HG03159 (cell line): ENCODE measurements around the gene UBE2D1.

Experiments
- ATAC-seq: cut with Tn5 transposase; IDR thresholded peaks from one replicate; pipeline ENCODE4 v1.9.1; 2021; ENCODE audit warnings: mild to moderate bottlenecking, moderate library complexity; ENCODE audit not compliant: unreplicated experiment

Gene UBE2D1

DNA sequence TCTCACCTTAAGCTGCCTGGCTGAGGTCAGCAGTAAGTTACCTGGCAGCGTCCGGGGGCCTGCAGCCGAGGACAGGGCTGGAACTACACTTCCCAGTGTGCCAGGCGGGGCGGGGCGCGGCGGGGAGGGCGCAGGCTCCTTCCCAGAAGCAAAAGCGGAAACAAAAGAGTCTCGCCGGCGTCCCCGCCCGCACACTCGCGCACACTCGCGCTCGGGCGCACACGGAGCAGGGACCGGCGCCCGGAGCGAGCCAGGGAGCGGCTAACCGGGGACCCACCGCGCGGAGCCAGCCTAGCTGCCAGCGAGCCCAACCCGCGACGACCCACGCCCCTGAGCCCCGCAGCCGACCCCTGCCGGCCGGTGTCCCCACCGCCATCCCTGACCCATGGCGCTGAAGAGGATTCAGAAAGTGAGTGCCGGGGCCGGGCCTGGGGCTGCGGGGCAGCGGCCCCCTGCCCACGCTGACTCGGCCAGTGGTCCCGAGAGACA lies at the start of gene UBE2D1:
TSS of gene UBE2D1 (plus strand) at position 190 of the 489 bp plus-strand sequence. CDS start at position 386, 196 bp downstream.
- peak; percentile 95 for ATAC-seq

DNA sequence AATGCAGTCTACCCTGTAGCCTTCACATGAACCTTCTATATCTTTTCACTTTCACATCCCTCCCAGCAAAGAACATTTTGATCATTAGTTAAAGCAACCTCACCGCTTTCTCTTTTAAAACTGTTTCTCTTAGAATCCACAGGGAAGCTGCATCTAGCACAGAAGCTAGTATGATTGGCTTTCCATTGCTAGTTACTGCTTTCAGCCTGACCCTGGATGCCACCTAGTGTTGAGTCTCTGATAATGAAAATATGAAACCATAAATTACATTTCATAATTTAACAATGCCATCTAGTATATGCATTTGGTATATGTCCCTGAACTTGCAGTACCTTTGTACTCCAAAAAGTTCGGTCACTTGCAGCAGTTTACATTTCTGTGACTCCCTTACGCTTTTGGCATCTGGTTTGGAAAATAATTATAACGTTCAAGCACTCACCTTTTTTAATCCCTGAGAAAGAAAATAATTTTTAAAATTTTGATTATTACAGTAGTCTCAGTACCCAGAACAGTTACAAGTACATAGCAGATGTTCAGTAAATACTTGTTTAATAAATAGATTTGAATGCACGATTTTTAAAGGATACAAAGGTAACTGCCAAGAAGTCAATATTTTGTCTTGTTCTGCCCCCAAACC lies 43.1 kb upstream of the UBE2D1 start:
- ATAC-seq: peak; percentile 91

DNA sequence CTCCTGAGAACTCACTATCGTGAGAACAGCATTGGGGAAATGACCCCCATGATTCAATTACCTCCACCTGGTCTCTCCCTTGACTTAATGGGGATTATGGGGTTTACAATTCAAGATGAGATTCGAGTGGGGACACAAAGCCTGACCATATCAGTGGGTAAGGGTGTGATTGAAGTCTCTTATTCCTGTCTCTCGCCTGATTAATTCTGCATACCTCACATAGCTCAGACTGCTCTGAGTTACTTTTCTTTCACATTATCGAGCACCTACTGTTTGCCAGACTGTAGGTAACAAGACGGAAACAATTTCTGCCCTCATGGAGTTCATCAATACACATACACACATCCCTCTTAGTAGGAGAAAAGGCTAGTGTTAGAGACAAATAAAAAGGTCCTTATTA lies 40.8 kb upstream of the UBE2D1 start:
- ATAC-seq: no peak

DNA sequence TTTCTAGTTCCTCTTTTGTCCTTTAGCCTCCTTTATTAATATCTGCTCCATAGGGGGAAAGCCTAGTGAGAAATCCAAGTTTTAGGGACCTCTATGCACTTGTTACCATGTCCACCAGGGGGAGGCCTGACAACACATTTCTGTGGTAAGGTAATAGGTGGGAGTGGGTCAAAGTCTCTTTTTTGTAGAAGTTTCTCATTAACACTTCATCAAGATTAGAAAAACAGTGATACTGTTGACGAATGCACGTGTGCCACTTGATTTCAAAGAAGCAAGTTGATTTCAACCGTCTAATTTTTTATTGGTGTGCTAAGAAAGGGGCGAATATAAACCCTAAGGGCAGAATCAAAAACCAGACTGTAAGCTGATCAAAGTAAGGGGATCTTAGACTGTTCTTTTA lies 35.2 kb upstream of the UBE2D1 start:
- peak; percentile 94 for ATAC-seq

DNA sequence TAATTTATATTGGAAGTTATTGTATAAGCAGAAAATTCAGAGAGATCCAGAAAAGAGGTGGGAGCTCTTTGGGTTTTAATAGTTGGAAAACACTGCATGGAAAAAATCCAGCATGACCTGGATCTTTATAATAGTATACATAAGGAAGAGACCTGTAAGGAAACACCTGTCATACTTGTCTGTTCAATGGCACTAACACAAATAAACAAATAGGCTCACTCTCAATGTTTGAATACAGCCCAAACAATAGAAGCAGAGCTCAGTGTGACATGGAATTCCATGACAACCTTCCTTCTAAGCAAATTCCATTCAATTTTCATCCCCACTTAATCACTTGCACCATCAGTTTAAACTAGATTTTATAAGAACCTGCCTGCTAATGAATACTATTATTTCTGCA lies 34.1 kb upstream of the UBE2D1 start:
- ATAC-seq: no peak

DNA sequence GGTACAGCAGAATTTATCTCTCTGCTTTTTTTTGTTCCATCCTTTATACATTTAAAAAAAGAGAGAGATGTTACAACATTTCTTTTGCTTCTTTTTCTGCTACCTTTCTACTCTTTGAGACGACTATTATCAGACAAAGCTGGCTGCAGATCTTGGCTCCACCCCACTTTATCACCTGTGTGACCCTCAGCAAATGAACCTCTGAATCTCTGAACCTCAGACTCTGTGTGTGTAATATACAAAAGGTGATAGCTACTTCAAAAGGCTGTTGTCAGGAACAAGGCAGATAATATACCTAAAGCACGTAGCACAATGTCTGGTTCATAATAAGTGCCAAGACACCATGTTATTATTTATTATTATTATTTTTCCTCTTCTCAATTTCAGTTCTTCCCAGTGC lies 32.6 kb upstream of the UBE2D1 start:
- ATAC-seq: no peak

DNA sequence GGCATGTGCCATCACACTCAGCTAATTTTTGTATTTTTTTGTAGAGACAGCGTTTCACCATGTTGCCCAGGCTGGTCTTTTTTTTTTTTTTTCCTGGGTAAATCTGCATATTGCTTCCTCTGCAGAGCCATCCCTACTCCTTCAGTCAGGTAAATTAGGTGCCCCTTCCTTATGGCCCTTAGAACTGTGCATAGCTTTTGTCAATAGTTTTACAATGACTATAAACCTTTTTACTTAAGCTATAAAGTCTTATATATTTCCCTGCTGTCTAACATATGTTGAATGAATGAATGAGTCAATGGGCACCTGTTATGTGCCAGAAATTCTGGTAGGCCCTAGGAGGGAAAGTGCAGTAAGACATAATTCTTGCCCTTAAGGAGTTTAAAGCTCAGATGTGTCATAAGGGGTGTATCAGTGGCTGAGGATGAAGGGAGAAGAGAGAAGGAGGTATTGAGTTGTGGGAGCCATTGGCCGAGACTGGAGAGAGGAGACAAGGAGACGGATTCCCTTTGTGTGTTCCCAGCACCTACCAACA lies 30.6 kb upstream of the UBE2D1 start:
- ATAC-seq: no peak

DNA sequence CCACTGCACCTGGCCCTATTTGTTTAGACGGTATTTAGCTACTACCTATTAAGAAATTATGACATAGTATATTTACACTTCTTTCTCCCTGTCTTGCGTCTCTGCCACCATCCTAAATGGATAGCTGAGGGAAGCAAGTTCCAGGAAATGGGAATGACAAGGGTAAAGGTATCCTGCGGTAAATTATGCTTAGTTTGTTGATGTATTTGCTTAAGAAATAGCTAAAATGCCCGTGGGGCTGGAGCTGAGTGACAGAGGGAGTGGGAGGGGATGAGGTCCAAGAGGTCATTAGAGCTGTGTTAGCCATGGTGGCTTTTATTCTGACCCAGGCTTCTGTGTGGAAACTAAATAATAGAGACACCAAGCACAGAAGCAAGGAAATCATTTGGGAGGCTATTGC lies 29.0 kb upstream of the UBE2D1 start:
- ATAC-seq: no peak

DNA sequence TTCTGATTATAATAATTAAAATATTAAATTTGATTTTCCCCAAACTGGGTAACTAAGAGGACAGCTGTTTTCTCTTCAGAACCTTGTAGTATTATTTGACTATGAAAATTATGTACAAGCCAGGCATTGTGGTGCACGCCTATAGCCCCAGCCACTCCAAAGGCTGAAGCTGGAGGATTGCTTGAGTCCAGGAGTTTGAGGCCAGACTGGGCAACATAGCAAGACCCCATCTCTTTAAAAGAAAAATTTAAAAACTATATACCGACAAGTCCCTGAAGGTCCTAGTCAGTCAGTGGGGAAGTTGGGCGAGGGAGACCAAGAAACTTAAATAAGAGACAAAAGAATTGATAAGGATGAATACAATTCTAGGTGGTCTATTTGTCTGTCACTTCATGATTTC lies 27.1 kb upstream of the UBE2D1 start:
- ATAC-seq: no peak

DNA sequence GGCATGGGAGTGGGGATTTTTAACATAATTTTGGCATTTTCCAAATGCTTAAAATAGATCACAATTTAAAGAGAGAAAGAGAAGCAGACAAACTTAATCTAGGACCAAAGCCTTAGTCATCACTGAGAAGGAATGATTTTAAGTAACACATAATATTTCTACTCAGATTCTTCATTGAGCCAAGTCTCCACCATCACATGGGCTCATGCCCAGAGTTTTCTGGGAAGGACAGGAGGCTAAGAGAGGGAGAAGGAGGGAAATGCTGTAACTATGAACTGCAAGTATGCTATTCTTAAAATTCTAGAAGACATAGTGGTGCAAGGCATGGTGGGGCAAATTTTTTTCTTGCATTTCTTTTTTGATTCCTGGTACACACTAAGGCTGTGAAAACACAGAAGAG lies 23.8 kb upstream of the UBE2D1 start:
- ATAC-seq: no peak

DNA sequence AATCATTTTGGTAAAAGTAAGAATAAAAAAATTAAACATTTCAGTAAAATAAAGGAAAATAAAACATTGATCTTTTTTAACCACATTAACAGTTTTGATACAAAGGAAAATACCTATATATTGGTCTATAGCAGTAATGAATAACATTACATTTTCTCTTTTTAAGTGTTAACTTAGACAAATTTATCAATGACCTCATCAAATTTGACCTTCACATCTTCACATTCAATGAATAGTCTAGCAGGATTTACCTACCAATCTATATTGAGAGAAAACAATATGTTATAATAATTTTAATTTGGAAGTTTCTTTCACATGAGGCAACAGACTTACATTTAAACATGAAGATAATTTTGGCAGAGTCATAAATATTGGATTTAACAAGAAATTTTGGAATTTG lies 17.9 kb upstream of the UBE2D1 start:
- no peak for ATAC-seq

DNA sequence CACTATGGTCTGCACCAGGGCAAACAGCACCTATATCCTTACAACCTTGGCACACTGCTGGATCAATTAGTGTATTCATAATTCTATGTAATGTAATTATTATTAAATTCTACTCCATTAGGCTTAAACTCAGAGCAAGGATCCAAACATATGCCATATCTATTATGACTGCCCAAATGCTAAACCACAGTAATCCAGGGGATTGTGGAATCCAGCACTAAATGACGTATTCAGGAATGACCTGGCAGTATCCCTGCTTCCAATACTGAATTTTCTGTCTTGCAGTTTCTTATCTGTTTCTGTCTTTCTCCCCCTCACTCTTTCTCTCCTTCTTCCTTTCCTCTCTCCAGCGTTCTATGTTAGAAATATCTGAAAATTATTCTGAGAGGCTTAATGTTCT lies 16.5 kb upstream of the UBE2D1 start:
- ATAC-seq: no peak

DNA sequence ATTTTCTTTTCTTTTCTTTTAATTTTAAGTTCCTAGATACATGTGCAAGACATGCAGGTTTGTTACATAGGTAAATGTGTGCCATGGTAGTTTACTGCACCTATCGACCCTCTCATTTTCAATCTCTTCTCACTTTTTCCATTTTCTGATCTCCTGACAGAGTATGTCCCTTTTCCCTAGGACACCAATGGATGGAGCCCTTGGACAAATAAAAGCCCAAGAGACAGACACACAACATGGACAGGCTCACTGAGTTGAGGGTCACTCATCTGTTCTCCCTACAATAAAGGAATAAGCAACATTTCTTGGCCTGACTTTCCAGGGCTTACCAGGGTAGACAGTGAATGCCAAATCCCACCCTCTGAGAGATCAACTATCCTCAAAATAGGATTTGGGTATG lies 15.2 kb upstream of the UBE2D1 start:
- no peak for ATAC-seq

DNA sequence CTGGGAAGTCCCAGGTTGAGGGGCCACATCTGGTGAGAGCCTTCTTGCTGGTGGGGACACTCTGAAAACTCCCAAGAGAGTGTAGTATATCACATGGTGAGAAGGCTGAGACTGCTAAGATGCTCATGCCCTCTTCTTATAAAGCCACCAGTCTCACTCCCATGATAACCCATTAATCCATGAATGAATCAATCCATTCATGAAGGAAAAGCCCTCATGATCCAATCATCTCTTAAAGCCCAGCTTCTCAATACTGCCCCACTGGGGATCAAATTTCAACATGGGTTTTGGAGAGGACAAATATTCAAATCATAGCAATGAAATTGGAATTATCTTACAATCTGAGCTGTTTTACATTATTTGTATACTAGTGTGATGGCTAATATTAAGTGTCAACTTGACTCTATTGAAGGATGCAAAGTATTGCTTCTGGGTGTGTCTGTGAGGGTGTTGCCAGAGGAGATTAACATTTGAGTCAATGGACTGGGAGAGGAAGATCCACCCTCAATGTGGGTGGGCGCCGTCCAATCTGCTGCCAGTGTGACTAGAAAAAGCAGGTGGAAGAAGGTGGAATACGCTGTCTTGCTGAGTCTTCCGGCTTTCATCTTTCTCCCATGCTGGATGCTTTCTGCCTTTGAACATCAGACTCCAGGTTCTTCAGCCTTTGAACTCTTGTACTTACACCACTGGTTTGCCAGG lies 14.3 kb upstream of the UBE2D1 start:
- no peak for ATAC-seq

DNA sequence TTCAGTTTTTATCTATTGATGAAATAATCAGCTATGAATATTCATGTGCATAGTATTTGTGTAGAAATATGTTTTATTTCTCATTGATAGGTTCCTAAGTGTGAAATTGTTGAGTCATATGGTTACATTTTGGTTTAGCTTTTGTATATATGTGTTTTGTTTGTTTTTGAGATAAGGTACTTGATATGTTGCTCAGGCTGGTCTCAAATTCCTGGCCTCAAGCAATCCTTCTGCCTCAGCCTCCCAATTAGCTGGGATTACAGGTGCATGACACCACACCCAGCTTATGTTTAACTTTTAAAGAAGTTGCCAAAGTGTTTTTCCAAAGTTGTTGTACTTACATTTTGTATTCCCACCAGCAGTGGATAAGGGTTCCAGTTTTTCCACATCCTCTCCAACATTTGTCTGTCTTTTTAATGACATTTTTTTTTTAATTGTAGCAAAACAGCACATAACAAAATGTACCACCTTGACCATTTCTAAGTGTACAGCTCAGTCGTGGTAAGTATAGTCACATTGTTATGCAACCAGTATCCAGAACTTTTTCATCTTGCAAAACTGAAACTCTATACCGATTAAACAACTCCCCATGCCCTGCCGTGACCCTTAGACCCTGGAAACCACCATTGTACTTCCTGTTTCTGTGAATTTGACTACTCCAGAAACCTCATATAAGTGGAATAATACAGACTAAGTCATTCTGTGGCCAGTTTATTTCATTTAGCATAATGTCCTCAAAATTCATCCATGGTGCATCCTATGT lies 12.6 kb upstream of the UBE2D1 start:
- peak; percentile 91 for ATAC-seq

DNA sequence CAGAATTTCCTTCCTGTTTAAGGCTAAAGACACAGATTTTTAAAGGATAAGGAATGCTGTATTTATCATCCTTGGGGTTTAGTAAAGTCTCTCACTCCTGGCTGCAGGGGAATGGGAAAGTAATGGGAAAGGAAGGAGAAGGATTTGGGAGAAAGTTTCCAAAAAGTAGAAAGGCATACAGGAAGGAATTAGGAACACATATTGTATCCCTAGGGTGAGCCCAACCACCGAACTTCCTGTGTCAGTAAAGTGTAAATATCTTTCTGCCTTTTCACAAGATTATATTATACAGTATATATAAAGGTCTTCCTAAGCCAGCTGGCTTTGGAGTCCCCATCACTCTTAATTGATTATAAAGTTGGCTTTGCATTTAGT lies 12.0 kb upstream of the UBE2D1 start:
- no peak for ATAC-seq

DNA sequence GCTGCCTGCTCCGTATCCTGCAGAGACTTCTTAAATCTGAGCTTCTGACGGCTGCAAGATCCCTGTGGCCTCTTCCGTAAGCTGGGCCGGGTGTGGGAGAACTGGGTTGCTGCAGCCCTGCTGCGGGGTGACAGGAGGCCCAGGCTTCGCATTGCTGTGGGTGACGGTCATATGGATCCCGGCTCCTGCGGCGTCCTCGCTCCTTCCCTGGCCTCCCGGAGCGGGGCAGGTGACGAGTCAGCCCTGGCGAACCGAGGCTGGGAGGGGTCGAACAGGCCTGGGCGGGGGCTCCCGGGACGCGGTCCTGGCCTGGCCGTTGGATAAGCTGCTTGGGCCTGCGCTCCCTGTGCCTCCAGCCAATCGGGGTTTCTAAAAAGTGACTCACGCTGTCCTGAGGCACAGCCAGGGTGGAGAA lies 7.8 kb upstream of the UBE2D1 start:
- ATAC-seq: no peak

DNA sequence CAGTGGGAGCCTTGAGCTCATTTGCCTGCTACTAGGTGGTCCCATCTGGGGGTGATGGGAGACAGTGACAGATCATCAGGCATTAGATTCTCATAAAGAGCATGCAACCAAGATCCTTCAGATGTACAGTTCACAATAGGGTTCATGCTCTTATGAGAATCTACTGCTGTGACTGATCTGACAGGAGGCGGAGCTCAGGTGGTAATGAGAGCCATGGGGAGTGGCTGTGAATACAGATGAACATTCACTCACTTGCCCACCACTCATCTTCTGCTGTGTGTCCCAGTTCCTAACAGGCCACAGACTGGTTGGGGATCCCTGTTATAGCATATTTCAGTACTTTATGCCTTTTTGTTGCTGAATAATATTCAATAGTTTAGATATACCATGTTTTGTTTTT lies 6.6 kb upstream of the UBE2D1 start:
- no peak for ATAC-seq

DNA sequence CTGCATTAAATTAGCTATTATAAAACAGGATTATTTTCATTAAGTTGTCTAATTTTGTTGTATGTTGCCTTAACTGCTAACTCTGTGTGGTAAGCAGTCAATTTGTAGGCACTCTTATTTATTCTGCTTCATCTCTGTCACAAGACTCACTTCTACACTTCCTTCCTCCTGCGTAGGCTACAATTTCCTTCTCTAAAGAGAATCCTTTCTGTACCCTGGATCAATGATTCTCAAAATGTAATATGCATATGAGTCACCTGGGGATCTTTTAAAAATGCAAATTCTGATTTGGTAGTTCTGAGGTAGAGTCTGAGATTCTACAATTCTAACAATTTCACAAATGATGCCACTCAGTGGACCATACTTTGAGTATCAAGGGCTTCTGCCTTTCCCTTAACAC lies 4.4 kb upstream of the UBE2D1 start:
- ATAC-seq: no peak

DNA sequence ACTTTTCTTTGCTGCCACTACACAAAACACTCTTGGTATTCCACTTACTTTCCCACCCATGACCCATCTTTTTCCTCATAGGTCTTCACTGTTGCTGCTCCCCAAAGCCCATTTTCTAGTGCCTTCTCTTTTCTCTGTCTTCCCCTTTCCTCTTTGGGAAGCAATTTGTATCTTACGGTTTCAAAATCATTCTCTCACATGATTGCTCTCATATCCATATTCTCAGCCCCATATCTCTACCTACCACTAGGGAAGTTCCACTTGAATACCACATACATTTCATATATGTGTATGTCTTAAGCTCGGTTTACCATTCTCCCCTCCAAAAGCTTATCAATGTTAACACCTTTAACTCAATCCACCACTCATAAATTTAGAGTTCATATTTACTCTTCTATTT lies 3.2 kb upstream of the UBE2D1 start:
- no peak for ATAC-seq

DNA sequence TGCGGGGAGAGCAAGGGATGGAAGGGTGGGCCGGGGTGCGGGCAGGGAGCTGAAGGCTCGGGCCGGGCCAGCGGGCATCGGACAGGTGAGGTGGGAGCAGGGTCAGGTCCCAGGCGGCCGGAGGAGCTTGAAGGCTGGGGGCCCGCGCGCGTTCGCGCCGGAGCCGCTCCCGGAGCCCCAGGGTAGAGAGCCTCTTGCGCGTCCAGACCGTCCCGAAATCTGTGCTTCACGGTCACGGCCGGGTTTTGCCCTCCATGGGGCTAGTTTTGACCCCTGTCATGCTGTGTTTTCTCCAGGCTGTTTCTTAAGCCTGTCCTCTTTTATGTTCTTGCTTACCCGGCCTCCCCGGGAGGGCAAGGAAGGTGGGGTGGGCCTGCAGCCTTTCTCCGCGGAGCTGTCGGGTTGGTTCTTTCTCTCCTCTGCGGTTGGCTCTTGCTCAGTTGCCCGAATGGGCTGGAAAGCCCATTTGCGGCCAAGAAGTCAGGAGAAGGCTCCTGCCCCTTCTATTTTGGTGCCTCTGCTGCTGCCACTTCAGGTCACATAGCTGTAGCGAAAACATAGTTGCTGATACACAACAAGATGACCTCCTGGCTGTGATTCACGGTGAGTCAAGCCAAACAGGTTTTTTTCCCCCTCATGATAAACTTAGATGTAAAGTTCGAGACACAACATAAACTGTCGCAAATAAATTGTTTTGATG lies 650 bp downstream of the UBE2D1 start:
- ATAC-seq: peak; percentile 44
